Hematopoietic multipotent progenitor cell treated with erythropoietin and hydrocortisone succinate and interleukin-3 and kit ligand, for 6 days (in vitro differentiated cells): Measurements from ENCODE around the gene FABP1.

Experiments used
- DNase-seq: peaks from one replicate; pipeline ENCODE4 v3.0.0-alpha.2; 2015

The FABP1 gene

GRCh38 chr2:88136817-88137216 lies 9.0 kb upstream of the FABP1 start:
- no peak for DNase-seq

- no peak for DNase-seq
Observed at GRCh38 chr2:88133875-88134274, 6.0 kb upstream of the FABP1 start.

GRCh38 chr2:88131999-88132368 lies 4.1 kb upstream of the FABP1 start:
- DNase-seq, result no peak

GRCh38 chr2:88131201-88131998 lies 3.5 kb upstream of the FABP1 start:
- no peak for DNase-seq

GRCh38 chr2:88129313-88129959 lies 1.6 kb upstream of the FABP1 start:
- no peak for DNase-seq

- DNase-seq, result no peak
Observed at GRCh38 chr2:88128654-88129312, 921 bp upstream of the FABP1 start.

- DNase-seq, result no peak
Observed at GRCh38 chr2:88127638-88127887, 299 bp downstream of the FABP1 start.

GRCh38 chr2:88126772-88127637 lies 857 bp downstream of the FABP1 start:
- no peak for DNase-seq

GRCh38 chr2:88125924-88126771 lies 1.7 kb downstream of the FABP1 start:
- DNase-seq, result no peak

- no peak for DNase-seq
Observed at GRCh38 chr2:88125344-88125923, 2.4 kb downstream of the FABP1 start.

- no peak for DNase-seq
Observed at GRCh38 chr2:88123975-88124917, 3.6 kb downstream of the FABP1 start.

- DNase-seq, result no peak
Observed at GRCh38 chr2:88123164-88123974, 4.5 kb downstream of the FABP1 start.

- DNase-seq, result no peak
Observed at GRCh38 chr2:88122141-88122884, 5.5 kb downstream of the FABP1 start.

GRCh38 chr2:88121678-88122077 lies 6.2 kb downstream of the FABP1 start:
- no peak for DNase-seq

GRCh38 chr2:88117973-88118372 lies 9.9 kb downstream of the FABP1 start:
- no peak for DNase-seq

GRCh38 chr2:88116669-88117432 lies 11.0 kb downstream of the FABP1 start:
- no peak for DNase-seq

- DNase-seq, result no peak
Observed at GRCh38 chr2:88115825-88116518, 11.9 kb downstream of the FABP1 start.

GRCh38 chr2:88114889-88115288 lies 13.0 kb downstream of the FABP1 start:
- no peak for DNase-seq
